NOMO-1 (cell line): Measurements from ENCODE around the gene PPIL6.

Experiments used
- DNase-seq, 2 experiments: peaks; one replicate each; lab custom pipeline; 2025; ENCODE audit not compliant: unreplicated experiment in 2 of 2; lab: John Stamatoyannopoulos, UW

Gene PPIL6

DNA sequence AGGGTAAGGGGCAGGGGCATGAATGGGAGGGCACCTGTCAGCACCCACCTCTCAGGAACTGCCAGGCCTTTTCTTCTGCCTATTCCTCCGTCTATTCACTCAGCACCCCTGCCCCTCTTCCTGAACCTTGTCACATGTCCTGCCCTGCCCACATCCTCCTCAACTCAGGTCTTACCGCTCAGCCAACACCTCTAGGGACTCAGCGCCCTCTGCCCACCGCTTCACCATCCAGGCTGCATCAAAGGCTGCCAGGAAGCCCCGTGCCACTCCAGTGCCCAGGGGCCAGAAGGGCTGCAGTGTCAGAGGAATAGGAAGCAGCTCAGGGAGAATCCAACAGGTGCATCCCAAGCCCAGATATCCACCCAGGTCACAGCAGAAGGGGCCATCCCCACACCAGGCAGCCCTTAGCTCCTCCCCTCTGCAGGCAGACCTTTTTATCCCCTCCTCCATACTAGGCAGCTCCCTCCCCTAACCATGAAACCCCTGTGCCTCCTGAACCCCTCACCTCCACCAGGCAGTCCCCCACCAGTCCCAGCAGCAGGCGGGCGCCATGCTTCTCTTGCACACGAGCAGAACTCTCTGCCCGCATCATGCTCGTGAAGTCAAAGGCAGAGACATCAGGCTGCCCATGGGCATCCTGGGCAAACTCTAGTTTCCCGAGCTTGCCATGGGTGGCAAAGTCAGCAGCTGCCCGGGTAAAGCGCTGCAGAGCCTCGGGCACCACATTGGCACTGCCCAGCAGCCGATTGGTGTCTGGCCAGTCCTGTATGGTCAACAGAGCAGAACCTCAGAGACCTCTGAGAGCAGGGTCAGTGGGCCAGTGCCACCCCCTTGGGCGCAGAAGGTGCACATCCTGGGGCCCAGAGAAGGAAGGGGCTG is 9.6 kb upstream of the PPIL6 start:
- DNase-seq: no peak

DNA sequence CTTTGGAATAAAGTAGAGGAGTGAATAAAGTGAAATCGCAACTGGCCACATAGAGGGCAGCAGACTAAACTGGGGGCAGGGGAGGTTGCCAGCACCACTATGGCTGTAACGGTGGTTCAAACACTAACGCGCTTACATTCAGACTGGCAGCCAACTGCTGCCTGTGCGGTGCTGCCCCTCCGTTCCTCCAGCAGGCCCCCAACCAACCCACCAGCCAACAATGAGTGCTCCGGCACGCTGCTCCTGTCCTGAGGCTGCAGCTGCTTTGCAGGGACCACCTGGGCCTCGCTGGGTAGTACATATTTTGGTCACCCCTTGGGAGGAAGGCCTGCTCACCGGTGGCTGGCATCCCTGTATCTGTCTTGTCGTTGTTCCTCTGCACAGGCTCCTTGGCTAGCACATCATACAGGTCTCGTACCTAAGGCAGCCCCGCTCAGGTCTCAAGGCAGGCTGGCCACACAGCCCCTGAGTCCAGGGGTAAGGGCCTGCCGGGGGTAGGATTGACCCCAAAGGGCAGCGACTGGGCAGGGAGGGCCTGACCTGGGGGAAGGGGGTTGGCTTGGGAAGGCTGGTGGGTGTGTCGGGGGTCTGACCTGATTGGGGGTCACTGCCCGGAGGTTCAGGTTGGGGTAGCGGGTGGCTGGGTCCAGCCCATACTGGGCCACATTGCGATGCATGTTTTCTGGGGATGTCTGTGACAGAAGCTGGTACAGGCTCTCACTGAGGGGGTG is 8.8 kb upstream of the PPIL6 start:
- DNase-seq: no peak

DNA sequence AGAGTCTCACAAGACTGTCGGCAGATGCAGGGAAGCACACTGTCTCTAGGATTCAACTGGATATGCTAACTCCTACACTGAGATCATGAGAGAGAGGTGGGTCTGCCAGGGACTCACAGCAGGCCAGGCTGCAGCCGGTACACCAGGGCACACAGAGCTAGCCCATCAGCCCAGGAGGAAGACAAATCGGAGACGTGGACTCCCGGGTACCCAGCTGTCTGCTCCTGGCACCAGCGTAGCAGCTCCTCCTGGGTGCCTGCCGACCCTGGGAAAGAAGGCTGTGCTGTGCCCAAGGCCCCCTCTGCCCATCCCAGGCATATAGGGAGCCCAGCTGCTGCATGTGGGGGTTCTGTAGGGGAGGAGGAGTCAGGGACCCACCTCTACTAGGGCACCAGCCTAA is 8.2 kb upstream of the PPIL6 start:
- DNase-seq: no peak

DNA sequence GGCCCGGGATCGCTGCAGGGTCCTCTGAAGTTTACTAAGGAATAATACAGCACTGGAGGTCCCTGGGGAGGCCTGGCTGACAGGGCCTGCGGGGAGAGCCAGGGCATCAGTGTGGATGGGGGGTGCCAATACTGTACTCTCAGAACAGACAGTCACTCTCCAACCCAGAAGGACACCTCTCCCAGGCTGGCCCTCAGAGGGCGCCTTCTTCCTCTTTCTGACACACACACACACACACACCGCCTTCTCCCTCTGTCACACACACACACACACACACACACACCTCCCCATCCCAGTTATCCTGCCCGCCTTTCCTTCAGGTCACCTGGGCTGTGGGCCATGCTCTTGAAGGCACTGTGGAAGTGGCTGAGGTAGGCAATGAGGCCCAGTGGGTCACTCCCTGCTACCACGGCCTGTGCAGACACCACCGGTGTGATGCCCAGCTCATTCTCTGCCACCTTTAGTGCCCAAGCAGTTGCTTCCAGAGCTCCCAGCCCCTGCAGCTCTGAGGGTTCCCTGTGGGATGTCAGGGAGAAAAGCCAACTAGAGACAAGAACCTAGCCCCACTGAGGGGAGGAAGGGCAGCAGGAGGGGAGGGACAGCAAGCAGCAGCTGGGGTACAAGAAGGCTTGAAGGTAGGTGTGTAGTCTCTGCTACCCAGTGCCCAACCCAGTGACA is 7.6 kb upstream of the PPIL6 start:
- DNase-seq: no peak

DNA sequence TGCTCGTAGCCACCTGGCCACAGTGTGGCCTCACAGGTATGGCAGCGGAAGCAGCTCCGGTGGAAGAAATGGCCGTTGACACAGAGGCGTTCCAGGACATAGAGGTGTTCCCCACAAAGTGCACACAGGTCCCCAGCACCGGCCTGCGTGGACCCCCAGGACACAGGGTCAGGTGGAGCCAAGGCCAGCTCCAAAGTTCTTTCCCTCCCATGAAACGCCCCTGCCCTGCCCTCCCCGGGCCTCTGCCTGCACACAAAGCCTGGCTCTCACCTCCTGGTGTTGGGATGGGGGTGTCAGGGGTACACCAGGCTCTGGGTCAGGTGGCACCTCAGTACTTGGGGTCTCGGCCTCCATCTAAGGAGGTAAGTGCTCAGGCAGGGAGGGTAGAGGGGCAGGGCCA is 6.7 kb upstream of the PPIL6 start:
- no peak for DNase-seq

DNA sequence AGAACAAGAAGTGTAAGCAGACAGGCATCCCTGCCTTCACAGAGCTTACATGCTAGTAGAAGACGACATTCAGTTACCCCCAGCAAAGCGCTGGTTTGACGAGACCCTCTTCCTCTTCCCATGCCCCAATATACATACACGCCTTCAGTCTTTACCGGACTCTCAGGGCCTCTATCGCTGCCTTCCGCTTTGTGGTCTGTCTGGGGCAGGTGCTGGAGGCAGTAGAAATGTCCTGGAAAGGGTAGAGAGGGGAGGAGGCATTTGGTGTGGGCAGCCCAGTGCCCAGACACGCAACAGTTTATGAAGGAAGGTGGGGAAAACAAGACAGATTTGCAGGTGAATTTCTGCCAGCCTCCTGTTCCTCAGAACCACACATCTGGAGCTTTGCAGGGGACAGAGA is 6.1 kb upstream of the PPIL6 start:
- DNase-seq: no peak

DNA sequence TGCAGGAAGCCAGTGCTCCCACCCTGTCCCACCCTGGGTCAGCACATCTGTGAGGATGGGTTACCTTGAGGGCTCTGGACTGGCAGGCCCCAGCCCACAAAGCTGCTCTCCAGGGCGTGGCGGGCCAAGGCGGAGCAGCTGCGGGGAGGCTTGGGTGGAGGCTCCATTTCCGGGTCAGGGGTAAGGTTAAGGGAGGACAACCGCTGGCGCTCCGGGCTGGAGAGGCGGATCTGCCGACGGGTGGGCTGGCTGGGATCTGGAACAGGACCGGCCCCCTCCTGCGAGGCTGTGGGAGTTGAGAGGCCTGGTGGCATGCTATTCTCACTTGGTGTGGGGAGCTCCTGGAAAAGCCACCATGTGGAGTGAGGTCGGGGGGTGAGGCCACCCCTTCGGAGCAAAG is 5.6 kb upstream of the PPIL6 start:
- DNase-seq: no peak

DNA sequence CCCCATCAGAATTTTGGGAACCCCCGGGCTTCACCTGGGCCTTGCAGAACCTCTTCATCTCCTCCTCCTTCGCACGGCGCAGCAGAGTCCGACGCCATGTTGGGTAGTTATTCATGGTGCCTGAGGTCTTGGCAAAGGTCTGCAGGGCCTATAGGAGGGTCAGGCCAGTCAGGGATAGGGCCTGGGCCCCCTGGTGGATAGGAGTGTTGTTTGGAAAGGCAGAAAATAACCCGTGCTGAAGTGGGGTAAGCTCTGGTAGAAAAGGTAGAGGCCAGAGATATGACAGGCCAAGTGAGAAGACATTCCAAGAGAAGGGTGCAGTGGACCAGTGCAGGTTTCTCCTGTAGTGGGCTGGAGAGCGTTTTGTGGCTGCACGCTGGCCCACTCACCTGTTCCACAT is 5.0 kb upstream of the PPIL6 start:
- no peak for DNase-seq

DNA sequence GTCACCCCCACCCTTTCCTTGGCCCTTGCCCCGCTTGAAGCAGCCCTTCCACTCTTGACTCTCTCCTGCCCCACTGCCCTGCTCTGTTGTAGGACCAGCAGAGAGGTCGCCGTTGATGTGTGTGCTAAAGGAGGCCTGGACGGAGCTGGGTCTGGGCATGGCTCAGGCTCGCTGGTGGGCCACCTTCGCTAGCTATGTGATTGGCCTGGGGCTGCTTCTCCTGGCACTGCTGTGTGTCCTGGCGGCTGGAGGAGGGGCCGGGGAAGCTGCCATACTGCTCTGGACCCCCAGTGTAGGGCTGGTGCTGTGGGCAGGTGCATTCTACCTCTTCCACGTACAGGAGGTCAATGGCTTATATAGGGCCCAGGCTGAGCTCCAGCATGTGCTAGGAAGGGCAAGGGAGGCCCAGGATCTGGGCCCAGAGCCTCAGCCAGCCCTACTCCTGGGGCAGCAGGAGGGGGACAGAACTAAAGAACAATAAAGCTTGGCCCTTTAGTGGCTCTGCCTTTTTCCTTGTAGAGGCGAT is 3.1 kb upstream of the PPIL6 start:
- no peak for DNase-seq

DNA sequence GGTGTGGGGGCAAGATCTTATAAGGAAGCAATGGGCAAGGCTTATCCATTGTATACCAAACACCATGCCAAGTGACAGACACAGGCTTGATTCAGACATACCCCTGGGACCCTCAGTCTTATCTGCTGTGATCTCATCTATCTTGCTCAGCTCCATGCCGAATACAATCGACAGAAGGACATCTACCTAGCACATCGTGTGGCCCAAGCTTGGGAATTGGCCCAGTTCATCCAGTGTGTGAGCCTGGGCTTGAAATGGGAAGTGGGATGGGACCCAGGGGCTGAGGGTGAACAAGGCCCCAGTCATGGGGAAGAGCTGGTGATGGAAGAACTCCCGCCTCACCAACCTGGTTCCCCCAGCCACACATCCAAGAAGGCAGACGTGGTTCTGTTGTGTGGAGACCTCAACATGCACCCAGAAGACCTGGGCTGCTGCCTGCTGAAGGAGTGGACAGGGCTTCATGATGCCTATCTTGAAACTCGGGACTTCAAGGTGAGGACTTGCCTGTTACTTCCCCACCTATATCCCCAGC is 2.0 kb upstream of the PPIL6 start:
- DNase-seq: no peak

DNA sequence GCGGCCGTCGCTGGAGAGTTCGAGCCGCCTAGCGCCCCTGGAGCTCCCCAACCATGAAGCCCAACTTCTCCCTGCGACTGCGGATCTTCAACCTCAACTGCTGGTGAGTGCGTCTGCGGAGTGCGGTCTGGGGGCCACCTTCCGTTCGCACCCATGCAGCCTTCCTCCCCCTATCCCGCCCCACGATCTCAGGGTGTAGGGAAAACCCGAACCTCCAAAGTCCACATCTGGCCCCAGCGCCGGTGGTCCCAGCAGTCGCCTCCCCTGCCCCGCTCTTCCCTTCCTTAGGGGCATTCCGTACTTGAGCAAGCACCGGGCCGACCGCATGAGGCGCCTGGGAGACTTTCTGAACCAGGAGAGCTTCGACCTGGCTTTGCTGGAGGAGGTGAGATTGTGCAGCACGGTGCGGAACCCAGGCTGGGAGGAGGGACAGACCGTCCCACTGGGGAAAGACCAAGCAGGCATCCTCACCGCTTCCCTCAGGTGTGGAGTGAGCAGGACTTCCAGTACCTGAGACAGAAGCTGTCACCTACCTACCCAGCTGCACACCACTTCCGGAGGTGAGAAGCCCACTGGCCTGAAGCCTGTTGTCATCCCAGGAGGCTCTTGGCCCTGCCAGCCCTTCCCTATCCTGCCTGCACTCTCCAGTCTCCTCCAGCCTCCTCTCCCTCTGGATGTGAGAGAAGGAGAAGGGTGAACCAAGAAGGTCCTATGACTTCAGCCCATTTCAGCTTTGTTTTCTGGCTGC is 815 bp upstream of the PPIL6 start:
- DNase-seq: peak; percentile 41 to 57

DNA sequence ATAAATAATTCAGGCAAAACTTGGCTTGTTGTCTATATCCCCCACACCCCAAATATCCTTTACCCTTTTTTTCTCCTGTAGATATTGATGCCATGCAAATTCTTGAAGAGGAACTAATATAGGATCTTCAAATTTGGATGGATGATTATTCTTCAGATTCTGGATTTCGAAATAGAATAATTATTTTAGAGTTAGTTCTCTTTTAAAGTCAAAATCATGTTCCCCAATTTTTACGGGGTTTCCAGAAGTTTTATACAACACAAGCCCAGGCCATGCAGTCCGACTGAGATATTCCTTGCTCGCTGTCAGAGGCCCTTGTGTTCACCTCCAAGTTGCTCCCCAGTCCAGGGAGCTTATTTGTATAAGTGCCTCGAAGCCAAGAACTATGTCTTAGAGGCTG is 4.4 kb downstream of the PPIL6 start:
- peak in 1 of 2 experiments; percentile 29 for DNase-seq

DNA sequence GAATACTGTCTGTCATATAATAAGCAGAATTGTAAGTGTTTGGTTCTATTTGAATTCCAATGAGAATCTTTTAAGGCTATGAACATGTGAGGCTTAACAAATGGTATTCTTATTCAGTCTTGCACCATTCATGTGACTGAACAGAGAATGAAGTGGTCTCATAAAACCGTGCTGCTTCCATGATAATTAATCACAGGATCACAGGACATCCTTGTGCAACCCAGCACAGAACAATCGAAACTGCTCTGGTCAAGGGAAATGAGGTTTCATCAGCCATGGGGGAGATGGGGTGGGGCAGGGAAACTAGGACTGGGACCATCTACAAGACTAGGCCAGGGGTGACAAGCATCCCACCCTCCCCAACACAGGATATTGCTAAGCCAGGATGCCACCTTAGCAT is 6.0 kb downstream of the PPIL6 start:
- peak in 1 of 2 experiments; percentile 10 for DNase-seq

DNA sequence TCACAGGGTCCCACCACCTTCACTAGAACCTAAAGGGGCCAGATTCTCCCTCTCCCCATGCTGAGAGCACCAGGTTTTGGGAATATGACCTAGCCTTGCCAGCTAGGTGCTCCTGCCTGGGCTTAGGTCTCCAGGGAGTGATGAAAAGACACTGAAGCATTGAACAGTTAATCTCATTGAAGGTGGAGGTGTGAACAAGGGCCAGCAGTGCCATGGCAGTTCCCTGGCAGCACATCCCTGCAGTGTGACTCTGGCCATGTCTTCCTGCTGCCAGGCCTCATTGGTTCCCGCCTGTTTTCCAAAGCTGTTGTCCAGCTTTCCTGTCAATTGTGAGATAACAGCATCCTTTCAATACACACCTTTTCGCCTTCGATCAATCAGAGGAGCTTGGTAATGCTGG is 10.9 kb downstream of the PPIL6 start:
- no peak for DNase-seq

DNA sequence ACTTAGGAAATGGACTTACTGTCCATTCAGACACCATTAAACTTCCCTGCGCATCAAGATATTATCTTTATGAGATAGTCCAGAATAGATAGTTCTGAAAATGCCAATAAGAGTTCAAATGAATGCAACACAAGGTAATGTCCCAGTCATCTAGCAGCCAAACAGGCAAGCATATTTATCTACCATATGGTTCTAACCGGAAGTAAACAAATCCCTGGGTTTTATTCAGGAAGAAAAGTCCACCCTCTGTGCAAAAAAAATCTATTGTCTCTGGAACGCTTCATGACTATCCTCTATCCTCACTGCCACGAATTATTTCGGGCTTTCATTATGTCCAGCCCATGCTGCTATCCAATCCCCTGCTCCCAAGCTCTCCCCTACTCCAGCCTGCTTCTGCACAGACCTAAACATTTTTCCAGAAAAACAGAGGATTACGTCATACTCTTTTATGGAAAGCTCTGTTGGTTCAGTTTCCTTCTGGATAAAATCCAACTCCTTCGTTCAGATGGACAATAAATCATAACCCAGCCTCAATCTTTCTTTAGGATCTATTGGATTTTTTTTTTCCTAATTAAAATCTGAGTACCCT is 11.4 kb downstream of the PPIL6 start:
- DNase-seq: no peak

DNA sequence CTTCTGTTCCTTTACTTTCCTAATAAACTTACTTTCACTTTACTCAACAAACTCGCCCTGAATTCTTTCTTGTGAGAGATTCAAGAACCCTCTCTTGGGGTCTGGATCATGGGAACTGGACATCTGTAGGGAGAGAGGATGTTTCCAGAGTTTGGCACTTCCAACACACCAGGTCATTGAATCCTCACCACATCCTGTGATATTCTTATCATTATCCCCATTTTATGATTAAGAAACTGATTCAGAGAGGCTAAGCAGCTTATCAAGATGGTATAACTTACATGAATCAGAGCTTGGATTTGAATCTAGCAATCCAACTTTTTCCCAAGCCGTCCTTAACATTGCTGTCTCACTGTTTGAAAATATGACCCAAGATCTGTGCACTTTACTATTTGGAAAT is 15.5 kb downstream of the PPIL6 start:
- DNase-seq: no peak

DNA sequence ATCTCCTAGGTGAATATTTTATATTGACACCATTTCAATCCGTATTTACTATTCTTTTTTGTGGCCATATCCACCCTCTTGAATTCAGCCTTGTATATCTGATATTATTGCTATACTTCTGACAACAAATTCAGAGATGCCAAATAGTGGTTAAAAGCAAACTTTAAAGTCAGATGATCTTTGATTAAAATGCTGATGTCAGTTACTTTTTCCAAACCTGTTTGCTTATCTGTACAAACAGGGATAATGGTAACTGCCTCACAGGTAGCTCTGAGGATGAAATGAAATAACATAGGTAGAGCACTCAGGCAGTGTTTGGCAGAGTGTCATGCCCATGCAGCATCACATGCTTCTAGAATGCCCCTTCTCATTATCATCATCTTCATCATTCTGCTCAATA is 19.2 kb downstream of the PPIL6 start:
- DNase-seq: no peak

DNA sequence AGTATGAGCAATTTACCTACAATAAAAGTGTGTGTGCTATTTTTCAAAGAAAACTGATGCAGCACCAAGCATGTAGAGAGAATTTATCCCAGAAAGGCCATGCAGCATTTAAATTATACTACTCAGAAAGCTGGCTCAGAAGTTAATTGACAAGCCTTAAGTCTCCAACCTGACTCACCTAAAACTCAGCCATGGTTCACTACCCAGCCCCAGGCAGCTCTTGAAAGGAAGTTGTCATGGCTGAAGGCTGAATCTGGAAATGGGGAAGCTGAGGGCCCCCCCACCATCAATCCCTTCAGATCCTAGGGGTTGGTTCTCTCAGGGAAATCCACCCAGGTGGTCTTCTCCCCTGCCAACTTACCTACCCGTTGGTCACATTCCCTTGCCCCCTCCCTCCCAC is 19.7 kb downstream of the PPIL6 start:
- DNase-seq: no peak

DNA sequence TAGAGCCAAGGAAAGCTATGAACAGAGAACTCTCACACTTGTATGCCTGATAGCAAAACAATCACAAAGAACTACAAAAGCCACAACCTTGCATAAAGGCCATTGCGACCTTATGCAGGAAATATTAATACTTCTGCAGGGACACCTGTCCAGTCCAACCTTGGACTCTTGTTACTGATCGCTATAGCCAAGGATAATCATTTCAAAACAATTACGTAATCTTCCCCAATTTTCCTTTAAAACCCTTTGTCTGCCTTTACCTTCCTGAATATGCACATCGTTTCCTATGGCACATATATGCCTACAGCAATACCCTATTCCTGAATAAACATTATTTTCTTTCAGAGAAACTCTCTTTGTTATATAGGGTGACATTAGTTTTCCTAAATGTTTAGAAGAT is 22.8 kb downstream of the PPIL6 start:
- no peak for DNase-seq

DNA sequence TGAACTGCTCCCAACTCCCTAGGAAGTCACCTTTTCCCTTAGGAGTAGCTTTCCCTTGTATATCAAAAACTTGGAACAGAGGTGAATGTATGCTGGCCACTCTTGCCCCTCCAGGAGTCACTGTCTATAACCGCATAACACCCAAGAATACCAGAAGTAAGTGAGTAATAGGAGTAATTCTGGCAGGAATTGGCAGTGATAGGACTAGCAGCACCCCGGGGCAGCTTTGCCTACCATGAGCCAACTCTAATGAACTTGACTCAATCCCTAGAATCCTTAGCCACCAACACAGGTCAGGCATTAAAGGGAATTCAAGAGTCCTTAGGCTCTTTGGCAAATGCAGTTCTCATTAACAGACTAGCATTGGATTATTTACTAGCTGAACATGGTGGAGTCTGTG is 29.4 kb downstream of the PPIL6 start:
- no peak for DNase-seq
